Lung (tissue), 12 donors: ENCODE results near the gene OR10A5. TPM values are rescaled to one million over a fixed set of nuclear protein-coding genes. Genes with fewer than 3 reads are reported as not detected.
"Not testable (repeated sequence)": the region's sequence is repeated elsewhere in the genome, so short reads cannot be mapped to it uniquely, and the experiment has no call there.

Experiments
- ATAC-seq: fragments of 200-7000 bp; cut with Tn5 transposase; one replicate; pipeline ENCODE4 v1.9.1; 2020; ENCODE audit warnings: moderate number of reproducible peaks; ENCODE audit not compliant: insufficient read depth, low FRiP score
- DNase-seq, 3 donors: peaks; one replicate each; pipeline ENCODE4 v3.0.0-alpha.2; 2013 to 2017
- H3K27ac ChIP-seq, 2 donors: one replicate each; pipeline ENCODE4 v1.5.1; 2013; ENCODE audit warnings: mild to moderate bottlenecking in 2 of 2, moderate library complexity in 2 of 2, control low read depth in 1 of 2, inconsistent platforms in 1 of 2, low read depth in 1 of 2, low read length in 1 of 2
- H3K27me3 ChIP-seq, 3 donors: one replicate each; pipeline ENCODE4 v1.5.1; 2013; ENCODE audit warnings: low read length in 2 of 3; ENCODE audit not compliant: control insufficient read depth in 3 of 3, insufficient read depth in 3 of 3
- H3K36me3 ChIP-seq, 4 donors: one replicate each; pipeline ENCODE4 v1.5.1; 2013; ENCODE audit warnings: low read length in 4 of 4, mild to moderate bottlenecking in 1 of 4, moderate library complexity in 1 of 4; ENCODE audit not compliant: control insufficient read depth in 4 of 4, insufficient read depth in 4 of 4
- H3K4me1 ChIP-seq, 5 donors: one replicate each; pipeline ENCODE4 v1.5.1; 2013; ENCODE audit warnings: low read length in 5 of 5, mild to moderate bottlenecking in 2 of 5, moderate library complexity in 1 of 5; ENCODE audit not compliant: control insufficient read depth in 5 of 5, insufficient read depth in 5 of 5
- H3K4me3 ChIP-seq: one replicate; pipeline ENCODE4 v1.5.1; 2013; ENCODE audit warnings: mild to moderate bottlenecking, control low read depth, moderate library complexity
- H3K9ac ChIP-seq, 2 donors: one replicate each; pipeline ENCODE4 v1.5.1; 2013; ENCODE audit warnings: low read length in 2 of 2, control low read depth in 1 of 2; ENCODE audit not compliant: insufficient read depth in 1 of 2
- H3K9me3 ChIP-seq, 4 donors: one replicate each; pipeline ENCODE4 v1.5.1; 2013; ENCODE audit warnings: low read length in 3 of 4, mild to moderate bottlenecking in 1 of 4, moderate library complexity in 1 of 4; ENCODE audit not compliant: control insufficient read depth in 4 of 4, insufficient read depth in 3 of 4
- WGBS, 2 donors: extraction: QIAGEN DNeasy Blood & Tissue Kit; methylation state at CpG; one replicate each; pipeline ENCODE4 v1.1.7; 2013; 5-methylcytosine and 5-hydroxymethylcytosine counted together
- polyA plus RNA-seq, 2 donors: library from polyadenylated mRNA; stranded (reverse); fragments of 200-250 nt; gene quantifications; one replicate each; pipeline ENCODE4 v1.2.1, GENCODE V29; 2013
- total RNA-seq, 2 donors: library from RNA; depleted of rRNA in 1 of 2; stranded (reverse); fragments of >200 nt in 1 of 2; gene quantifications; one replicate each; pipeline ENCODE4 v1.2.1, GENCODE V29; 2014 to 2021
- TF ChIP-seq, protein P1 (sequence below): IDR thresholded peaks from 2 replicates; pipeline ENCODE4 v1.5.1; 2012; ENCODE audit warnings: mild to moderate bottlenecking; ENCODE audit errors: control extremely low read depth, extremely low read depth
- donor health status: control.
- donor health status: control.
- donor health status: Bipolar disorder and iron deficiency.
- donor health status: healthy.
- donor health status: DM: yes; HTN: yes; CAD: no.

The OR10A5 gene
- total and polyA plus RNA-seq, 4 donors = not detected

GRCh38 chr11:6844356-6844755, 1.1 kb upstream of the OR10A5 start:
- H3K36me3 ChIP-seq = no peaks in the 10 kb centered on the region
- no peak overlapping the region for H3K4me3 ChIP-seq
- TF ChIP-seq, protein P1, sequence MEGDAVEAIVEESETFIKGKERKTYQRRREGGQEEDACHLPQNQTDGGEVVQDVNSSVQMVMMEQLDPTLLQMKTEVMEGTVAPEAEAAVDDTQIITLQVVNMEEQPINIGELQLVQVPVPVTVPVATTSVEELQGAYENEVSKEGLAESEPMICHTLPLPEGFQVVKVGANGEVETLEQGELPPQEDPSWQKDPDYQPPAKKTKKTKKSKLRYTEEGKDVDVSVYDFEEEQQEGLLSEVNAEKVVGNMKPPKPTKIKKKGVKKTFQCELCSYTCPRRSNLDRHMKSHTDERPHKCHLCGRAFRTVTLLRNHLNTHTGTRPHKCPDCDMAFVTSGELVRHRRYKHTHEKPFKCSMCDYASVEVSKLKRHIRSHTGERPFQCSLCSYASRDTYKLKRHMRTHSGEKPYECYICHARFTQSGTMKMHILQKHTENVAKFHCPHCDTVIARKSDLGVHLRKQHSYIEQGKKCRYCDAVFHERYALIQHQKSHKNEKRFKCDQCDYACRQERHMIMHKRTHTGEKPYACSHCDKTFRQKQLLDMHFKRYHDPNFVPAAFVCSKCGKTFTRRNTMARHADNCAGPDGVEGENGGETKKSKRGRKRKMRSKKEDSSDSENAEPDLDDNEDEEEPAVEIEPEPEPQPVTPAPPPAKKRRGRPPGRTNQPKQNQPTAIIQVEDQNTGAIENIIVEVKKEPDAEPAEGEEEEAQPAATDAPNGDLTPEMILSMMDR = no peak
- DNase-seq (no peak), ATAC-seq (no peak)
- no peaks in the 10 kb centered on the region for H3K27me3 ChIP-seq
- no peaks in the 10 kb centered on the region for H3K4me1 ChIP-seq
- no peaks in the 10 kb centered on the region for H3K9me3 ChIP-seq
- 88 to 96% methylated on average over 5 of the region's 5 CpGs for WGBS, 2 donors
- no peak overlapping the region for H3K9ac ChIP-seq
- H3K27ac ChIP-seq = no peak overlapping the region

GRCh38 chr11:6850526-6850925, 5.0 kb downstream of the OR10A5 start:
- no peak overlapping the region for H3K9ac ChIP-seq
- no peak overlapping the region for H3K27ac ChIP-seq
- no peak overlapping the region for H3K4me3 ChIP-seq
- H3K36me3 ChIP-seq = no peaks in the 10 kb centered on the region
- TF ChIP-seq, protein P1 = no peak
- no peaks in the 10 kb centered on the region for H3K27me3 ChIP-seq
- WGBS, 2 donors = 59 to 73% methylated on average over 2 of the region's 2 CpGs
- DNase-seq (no peak), ATAC-seq (no peak)
- no peaks in the 10 kb centered on the region for H3K4me1 ChIP-seq
- peaks cover 0 to 8% (median under 1%) of the 10 kb centered on the region in 4 donors for H3K9me3 ChIP-seq

DNA sequence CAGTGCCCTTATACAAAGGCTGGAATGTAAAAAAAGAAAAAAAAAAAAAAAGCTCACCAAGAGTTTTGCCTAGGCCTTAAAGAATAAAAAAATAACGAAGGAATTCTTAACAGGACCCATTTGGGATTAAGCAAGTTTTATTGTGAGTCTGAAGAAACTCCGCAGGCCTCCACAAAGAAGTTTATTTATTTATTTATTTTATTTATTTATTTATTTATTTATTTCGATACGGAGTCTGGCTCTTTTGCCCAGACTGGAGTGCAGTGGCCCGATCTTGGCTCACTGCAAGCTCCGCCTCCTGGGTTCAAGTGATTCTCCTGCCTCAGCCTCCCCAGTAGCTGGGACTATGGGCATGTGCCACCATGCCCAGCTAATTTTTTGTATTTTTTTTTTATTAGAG, 9.3 kb downstream of the OR10A5 start:
- 95 to 96% methylated on average over 6 of the region's 6 CpGs for WGBS, 2 donors
- not testable (repeated sequence) for DNase-seq, H3K4me1 ChIP-seq, ATAC-seq, H3K9ac ChIP-seq, H3K9me3 ChIP-seq, H3K4me3 ChIP-seq, H3K27ac ChIP-seq, H3K27me3 ChIP-seq, H3K36me3 ChIP-seq

GRCh38 chr11:6855971-6856541, 10.6 kb downstream of the OR10A5 start:
- 68 to 71% methylated on average over 1 of the region's 1 CpG for WGBS, 2 donors

More at GRCh38 chr11:6855971-6856541, 10.6 kb downstream of the OR10A5 start:
- Histone ChIP-seq H3K27me3 (no peaks in the 10 kb centered on the region), H3K4me1 (no peaks in the 10 kb centered on the region), H3K36me3 (no peaks in the 10 kb centered on the region), H3K9ac (no peak overlapping the region), H3K9me3 (peaks cover 0 to 8% (median under 1%) of the 10 kb centered on the region in 4 donors), H3K4me3 (no peak overlapping the region), H3K27ac (no peak overlapping the region)
- no peak for ATAC-seq
- TF ChIP-seq, protein P1 = no peak
- DNase-seq = peak in 1 of 3 donors; percentile 3
